ENCODE measurements around the gene METTL6.

- TF ChIP-seq EZH2 (IDR thresholded peaks at IDR 0.05; ENCODE audit: borderline replicate concordance, low read depth, low read length, poor library complexity, severe bottlenecking) = no peak
- TF ChIP-seq, protein P1, sequence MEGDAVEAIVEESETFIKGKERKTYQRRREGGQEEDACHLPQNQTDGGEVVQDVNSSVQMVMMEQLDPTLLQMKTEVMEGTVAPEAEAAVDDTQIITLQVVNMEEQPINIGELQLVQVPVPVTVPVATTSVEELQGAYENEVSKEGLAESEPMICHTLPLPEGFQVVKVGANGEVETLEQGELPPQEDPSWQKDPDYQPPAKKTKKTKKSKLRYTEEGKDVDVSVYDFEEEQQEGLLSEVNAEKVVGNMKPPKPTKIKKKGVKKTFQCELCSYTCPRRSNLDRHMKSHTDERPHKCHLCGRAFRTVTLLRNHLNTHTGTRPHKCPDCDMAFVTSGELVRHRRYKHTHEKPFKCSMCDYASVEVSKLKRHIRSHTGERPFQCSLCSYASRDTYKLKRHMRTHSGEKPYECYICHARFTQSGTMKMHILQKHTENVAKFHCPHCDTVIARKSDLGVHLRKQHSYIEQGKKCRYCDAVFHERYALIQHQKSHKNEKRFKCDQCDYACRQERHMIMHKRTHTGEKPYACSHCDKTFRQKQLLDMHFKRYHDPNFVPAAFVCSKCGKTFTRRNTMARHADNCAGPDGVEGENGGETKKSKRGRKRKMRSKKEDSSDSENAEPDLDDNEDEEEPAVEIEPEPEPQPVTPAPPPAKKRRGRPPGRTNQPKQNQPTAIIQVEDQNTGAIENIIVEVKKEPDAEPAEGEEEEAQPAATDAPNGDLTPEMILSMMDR (conservative IDR thresholded peaks at IDR 0.05; ENCODE audit: low read depth, low read length) = no peak
Observed at GRCh38 chr3:15452961-15453360, 25.6 kb upstream of the METTL6 start.

All from A673 (cell line).